HG03159 (cell line): Measurements from ENCODE around the gene DNAJC6.

Source experiments
- ATAC-seq: cut with Tn5 transposase; IDR thresholded peaks from one replicate; pipeline ENCODE4 v1.9.1; 2021; ENCODE audit warnings: mild to moderate bottlenecking, moderate library complexity; ENCODE audit not compliant: unreplicated experiment

DNAJC6 gene

GRCh38 chr1:65399003-65399402 is 89.7 kb downstream of the DNAJC6 start:
- ATAC-seq: no peak

- ATAC-seq: no peak
These were observed 92.3 kb downstream of the DNAJC6 start for GRCh38 chr1:65401612-65402011.

- ATAC-seq: no peak
These were observed 95.6 kb downstream of the DNAJC6 start for GRCh38 chr1:65404941-65405340.

- no peak for ATAC-seq
These were observed 98.5 kb downstream of the DNAJC6 start for GRCh38 chr1:65407877-65408276.

GRCh38 chr1:65409314-65409713 is 100.0 kb downstream of the DNAJC6 start:
- ATAC-seq: no peak

DNA sequence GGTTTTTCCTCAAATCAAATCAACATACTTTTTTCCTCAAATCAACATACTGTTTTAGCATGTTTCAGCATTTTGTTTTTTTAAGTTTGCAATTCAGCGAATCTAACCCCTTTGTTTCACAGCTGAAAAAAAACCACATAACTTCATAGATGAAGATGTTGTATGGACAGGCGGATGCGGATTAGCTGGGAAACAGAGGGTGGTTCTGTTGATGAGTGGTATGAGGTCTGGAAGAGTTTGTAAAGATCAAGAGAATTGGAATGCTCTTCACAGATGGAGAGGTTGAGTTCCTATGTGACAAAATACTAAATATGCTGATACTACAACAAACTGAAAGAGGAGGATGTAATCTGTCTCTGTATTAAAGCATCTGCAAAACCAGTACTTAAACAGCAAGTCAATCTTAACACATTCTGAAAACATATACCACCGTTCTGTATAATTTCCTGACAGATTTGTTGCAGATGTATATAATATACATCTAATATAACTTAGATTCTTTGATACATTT is 100.5 kb downstream of the DNAJC6 start:
- ATAC-seq: no peak

GRCh38 chr1:65412256-65412983 is 103.1 kb downstream of the DNAJC6 start:
- ATAC-seq: no peak

DNA sequence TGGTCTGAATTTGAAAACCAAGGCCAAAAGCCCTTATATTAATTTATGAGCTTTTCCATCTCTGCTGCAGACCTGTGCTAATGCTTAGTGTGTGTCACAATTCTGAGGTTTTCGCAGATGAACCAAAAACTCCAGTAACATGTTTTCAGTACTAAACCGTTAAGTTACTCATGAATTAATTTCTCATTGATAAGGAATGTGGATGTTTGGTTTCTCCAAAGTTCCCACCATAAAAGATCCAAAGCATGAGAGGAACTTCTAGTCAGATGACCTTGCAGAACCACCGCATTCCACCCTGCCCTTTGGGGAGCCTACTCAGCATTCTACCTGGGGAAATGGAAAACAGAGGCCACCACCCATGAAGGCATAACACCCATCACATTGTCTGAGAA is 103.6 kb downstream of the DNAJC6 start:
- no peak for ATAC-seq

DNA sequence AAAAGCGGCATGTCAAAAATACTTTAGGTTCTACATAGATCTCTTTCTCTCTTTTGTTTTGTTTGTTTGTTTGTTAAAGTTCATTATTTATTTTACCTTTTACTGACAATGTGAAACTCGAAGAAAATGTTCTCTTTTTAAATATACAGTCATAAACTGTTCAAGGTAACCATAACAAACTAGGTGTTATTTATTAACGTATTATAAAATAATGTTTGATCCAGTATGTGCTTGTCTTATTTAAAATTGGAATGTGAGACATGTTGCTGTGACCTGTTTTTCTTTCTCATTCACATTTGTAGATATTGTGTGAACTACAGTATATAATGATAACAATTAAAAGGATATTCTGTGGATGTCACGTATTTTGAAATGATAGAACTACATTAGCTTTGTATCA is 105.2 kb downstream of the DNAJC6 start:
- no peak for ATAC-seq

GRCh38 chr1:65416767-65417166 is 107.4 kb downstream of the DNAJC6 start:
- no peak for ATAC-seq

GRCh38 chr1:65417729-65418128 is 108.4 kb downstream of the DNAJC6 start:
- ATAC-seq: no peak

DNA sequence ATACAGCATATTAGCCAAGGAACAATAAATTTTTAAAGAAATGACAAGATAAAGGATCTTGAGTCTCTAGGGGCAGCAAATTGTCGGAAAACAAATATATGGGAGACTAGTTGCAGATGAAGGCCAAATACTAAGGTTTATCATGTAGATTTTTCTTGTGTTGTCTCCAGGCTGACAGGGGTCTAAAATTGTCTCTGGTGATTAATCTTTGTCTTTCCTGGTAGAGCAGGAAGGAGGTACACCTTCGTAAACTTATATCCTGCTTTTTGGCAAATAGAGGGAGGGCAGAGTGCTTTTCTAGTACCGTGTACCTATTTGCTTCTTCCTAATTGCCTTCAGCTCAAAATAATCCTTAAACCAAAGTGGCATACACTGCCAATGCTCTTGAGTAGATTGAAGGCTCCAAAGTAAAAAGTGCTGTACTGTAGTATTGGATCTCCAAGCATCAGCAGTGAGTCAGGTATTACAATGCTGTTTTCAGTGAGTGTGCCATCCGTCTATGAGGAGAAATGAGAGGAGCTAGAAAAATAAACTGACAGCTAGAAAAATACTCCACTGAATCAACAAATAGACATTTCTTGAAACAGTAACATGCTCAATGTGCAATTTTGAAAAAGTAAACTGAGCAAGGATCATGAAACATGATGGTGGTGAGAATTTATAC is 109.3 kb downstream of the DNAJC6 start:
- no peak for ATAC-seq

DNA sequence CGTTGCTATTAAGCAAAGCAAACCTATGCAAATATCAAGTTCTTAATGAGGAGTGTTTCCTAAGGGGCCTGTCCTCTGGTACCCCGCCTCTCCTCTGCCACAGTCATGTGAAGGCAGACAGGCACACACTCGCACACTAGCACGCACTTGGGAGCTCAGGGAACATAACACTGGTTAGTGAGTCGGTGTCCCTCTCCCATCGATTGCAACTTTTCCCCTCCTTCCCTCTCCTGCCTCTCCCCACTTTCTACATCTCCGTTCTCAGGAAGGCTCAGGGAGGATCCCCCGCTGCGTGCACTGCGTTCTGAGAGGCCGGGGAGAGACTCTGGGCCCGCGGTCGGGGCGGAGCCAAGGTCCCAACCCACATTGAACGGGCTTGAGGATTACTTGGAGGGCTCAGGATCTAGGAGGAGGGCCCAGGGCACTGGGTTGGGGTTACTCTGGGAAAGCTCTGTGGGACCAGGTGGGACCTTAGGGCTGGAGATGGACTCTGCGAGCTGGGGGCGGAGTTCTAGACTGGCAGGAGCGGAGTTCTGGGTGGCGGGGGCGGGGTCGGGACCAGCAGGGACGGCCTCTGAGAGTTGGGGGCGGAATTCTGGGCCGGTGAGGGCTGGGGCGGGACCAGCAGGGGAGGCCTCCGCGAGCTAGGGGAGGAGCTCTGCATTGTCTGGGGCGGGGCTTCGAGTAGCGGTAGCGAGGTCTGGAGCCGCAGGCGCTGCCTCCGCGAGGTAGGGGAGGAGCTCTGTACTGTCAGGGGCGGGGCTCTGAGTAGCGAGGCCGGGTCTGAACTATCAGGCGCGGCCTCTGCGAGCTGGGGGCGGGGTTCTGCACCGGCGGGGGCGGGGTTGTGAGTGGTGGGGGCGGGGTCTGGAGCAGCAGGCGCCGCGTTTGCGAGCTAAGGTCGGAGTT is 110.6 kb downstream of the DNAJC6 start:
- ATAC-seq: peak; percentile 91

- ATAC-seq: peak; percentile 13
These were observed 111.4 kb downstream of the DNAJC6 start, which contains the start of the genes LEPR and LEPROT for GRCh38 chr1:65420590-65421350. LEPR (plus strand) TSS chr1:65420668; CDS start chr1:65565566, 144,898 bp downstream. LEPROT (plus strand) TSS chr1:65420668; CDS start chr1:65420725, 57 bp downstream.

DNA sequence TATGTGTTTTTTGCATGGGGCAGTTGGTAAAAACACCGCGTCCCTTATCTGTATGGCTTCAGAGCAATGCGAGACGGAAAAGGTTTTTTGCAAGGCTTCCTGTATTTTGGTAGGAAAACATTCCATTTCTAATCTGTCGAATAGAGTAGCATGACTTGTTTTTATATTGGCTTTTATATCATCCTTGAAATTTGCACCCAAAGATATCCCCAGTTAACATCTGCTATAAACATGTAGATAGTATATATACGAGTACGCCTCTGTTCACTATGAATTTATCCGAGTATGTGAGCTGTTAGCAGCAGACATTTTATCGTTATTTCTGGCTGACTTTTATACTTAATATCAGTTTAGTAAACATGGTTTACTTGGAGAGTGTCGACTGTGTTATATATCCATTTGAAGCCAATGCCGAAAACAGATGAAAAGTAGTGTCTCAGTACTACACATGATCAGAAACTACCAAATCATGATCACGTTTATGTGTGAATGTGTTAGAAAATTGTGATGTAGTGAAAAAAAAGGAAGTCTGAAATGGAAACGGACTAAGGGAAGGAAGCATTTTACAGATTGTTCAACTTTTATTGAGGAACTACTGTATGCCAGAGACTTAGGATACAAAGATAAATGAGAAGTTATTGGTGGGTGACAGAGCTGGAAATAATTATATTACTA is 112.1 kb downstream of the DNAJC6 start:
- ATAC-seq: no peak

- no peak for ATAC-seq
These were observed 113.2 kb downstream of the DNAJC6 start for GRCh38 chr1:65422241-65423203.

DNA sequence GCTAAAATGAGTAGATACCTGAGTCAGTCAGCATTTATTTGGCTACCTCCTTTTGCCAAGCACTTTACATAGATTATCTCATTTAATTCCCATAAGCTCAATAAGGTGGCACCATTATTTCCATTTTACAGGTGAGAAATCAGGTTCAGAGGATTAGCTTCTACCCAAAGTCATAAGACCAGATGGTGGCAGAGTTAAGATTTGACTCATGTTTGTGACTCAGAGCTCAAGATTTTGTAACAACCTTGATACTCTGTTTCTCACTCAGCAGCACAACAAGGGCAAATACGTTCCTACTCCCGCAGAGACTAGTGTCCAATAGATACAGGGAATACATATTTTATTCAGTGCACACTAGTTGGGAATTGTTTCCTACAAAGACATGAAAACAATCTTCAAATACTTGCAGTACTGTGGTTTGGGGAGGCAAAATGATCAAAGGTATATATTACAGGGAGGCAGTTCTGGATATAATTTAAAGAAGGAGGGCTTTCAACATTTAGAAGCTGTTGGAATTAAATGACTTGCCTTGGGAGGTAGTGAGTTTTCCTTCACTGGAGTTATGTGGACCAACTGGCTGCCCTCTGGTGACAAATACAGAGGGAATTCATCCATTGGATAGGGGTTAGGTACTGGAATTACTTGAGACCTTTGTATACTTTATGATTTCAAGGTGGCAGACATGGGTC is 114.7 kb downstream of the DNAJC6 start:
- no peak for ATAC-seq

GRCh38 chr1:65424573-65424889 is 115.2 kb downstream of the DNAJC6 start:
- ATAC-seq: no peak
